Measurements from ENCODE around the gene GRIA1.
"Not testable (repeated sequence)": the region's sequence is repeated elsewhere in the genome, so short reads cannot be mapped to it uniquely, and the experiment has no call there.

Gene GRIA1

DNA sequence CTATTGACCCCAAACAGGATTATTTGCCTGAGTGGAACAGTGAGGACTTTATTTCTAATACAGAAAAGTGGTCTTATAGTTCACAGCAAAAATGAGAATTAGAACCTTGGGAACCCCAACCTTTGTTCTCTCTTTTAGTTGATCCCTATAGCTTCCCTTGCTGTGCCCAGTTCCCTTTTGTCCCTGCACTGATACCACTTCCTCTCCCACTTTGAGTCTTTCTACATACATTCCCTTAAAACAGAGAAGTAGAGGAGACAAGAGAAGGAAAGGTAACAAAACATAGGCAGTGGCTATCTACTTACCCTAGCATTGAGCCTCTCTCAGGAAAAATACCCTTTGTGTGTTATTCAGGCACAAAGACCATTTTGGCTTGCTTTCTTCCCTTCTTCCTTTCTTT, 301.8 kb downstream of the GRIA1 start:
- DNase-seq: no peak

GRCh38 chr5:153793699-153794098, 303.2 kb downstream of the GRIA1 start:
- DNase-seq: no peak

DNA sequence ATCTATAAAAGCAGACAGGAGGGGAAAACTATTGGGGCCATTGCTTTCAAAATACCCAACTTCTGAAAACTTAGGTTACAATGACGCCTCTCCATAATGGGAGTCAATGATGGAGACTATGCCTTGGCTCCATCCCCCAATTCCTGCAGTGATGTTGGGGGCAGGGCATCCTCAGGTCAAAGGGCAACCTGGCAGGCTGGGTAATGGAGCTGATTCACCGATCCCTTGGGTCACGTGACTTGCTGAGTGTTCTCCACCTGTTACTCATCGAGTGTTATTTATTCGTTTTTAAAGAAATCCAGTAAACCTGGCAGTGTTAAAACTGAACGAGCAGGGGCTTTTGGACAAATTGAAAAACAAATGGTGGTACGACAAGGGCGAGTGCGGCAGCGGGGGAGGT, 303.9 kb downstream of the GRIA1 start:
- DNase-seq: no peak

DNA sequence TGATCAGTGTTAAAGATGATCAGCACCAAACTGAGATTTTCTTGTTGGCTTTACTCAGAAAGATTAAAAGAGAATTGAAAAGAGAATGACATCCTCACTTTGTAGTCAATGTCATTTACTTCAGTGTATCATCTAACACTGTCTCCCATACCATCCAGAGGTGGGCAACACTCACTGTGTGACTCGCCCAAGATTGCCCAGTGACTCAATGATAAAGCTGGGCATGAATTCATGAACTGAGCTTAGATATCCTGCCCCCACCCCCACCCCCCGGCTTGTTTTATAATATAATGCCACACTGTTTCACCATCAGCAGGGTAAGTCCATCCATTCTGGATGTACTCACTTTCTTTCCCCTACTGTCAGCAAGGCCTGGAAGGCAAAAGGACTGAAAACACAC, 306.1 kb downstream of the GRIA1 start:
- no peak for DNase-seq

DNA sequence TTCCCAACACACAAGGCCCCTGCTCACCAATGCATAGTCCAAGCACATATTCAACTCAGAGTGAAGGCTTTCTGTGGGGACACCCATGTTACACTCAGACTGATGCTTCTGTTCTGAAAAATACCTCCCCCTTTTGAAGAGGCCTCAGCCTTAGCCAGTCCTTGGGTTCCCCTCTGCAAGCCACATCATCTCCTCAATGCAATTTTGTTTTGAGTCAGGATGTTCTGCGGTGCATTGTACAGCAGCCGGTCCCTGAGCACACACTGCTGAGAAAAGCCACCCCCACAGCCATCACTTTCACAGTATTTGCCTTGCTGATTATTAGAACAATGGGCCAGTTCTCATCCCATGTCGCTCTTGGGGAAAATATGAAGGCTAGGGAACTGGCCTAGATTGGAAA, 307.0 kb downstream of the GRIA1 start:
- DNase-seq: no peak

DNA sequence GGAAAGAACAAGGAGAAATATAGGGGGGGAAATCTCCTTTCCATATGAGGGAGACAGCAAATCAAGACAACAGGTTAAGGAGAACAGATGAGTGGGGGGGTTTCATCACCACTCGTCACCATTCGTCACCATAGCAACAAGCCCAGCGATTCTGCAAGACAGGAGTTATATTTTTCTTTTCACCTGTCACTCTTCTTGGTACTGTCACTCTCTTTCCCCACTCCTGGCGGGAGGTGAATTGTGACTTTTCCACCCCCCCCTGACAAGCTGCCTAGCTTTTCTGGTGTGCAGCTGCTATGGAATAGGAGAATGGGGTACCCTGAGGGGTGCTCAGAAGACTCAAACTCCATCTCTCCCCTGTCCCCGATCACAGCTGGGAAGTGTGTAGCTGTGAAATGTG, 308.4 kb downstream of the GRIA1 start:
- DNase-seq: no peak

DNA sequence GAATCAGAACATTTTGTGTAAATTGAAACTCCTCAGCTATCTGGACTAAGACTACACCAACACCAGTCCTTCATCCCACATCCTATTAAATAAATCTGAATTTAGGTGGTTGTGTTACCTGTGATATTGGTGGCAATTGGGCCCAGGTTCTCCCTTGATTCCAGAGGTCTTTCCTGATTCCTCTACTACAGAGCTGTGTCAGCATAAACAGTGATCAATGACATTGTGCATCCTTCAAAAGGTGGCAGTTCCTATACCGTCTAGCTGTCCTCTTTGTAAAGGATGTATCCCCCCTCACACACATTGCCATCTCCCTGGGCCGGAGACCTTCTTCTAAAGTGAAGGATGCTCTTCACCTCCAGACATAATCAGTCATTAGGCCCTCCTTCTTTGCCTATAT, 309.0 kb downstream of the GRIA1 start:
- DNase-seq: no peak

GRCh38 chr5:153802050-153802821, 311.8 kb downstream of the GRIA1 start:
- DNase-seq: no peak

DNA sequence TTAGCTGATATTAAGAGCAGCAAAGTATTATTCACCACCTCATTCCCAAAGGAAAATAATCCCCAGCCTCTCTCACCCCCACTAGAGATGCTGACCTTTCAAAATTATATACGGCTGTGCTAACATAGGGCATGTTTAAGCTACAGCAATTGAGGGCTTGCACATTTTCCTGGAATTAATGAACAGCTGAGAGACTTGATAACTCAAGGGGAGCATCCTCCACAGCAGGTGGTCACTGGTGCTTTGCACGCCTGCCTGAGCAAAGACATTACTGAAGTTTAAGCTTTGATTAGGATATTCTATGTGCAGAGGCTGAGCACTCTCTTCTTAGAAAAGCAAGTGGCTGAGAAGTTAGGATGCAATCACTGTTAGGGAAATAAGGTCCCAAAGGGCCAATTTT, 317.3 kb downstream of the GRIA1 start:
- DNase-seq: no peak

DNA sequence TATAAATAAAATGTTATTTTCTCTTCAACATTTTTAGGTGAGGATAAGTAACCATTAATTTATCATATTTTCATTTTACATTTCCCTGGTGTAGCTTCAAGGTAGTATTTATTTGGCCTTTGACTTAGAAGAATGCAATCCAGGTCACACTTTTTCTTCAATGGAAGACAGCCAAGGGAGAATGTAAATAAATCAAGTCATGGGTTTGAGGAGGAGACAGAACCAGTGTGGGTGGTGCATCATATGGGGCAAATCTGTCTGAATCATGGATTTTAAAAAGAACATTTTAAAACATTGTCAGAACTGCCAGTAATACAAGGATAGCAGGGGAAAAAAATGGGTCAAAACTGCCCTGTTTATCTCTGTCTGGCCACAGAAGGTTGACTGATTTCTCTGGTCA, 318.7 kb downstream of the GRIA1 start:
- no peak for DNase-seq

- DNase-seq: no peak
Measured at GRCh38 chr5:153813901-153814300, 323.4 kb downstream of the GRIA1 start.

DNA sequence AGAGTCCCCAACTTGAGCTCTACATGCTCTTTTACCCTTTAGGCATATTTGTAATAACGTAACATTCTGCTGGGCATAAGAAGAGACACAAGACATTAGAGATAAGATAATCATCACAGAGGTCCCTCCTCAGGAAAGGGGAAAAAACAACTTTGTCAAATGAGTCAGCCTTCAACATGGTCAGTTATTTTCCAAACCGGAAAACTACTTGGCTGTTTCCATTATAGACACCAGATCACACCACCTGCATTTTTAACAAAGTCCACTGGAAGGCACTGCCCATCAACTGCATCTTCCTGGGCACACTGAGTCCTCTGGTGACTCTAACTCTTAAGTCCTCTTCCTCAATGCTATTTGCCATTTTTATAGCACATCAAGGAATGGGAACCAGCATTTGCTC, 326.4 kb downstream of the GRIA1 start:
- DNase-seq: no peak

DNA sequence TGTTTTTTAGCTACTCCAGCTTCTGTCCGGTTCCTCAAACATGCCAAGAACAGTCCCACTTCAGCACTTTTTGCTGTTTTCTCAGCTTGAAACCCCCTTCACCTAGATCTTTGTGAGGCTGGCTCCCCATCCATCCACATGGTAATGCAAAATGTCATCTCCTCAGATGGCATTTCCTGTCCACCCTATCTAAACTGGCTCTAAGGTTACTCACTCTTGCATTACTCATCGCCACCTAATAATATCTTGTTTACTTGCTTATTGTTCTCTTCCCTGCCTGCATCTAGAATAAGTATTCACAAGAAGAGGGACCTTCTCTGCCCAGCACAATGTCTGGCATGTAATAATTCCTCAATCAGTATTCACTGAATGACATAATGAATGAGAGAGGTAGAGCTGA, 328.2 kb downstream of the GRIA1 start:
- DNase-seq: no peak

GRCh38 chr5:153823036-153823435, 332.6 kb downstream of the GRIA1 start:
- DNase-seq: no peak

DNA sequence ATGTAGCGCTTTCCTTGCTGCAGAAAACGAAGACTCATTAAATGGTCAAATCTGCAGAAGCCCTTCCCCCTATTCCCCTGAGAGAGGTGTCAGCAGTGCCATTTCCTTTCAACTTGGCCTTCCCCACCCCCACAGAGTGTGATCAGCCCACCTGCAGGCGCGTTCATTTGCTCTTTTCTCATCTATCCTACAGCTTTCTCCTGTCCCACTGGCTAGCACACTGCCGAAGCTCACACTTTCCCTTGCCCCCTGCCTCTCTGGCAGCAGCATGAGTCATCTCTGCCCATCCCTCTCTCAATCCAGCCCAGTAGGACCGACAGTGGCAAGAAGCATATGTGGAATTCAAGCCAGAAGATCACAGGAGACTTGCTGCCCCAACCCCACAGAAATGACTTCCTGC, 334.4 kb downstream of the GRIA1 start:
- no peak for DNase-seq

- DNase-seq: no peak
Measured at GRCh38 chr5:153827397-153827796, 336.9 kb downstream of the GRIA1 start.

GRCh38 chr5:153829510-153830065, 339.1 kb downstream of the GRIA1 start:
- DNase-seq: no peak

- no peak for DNase-seq
Measured at GRCh38 chr5:153831973-153832372, 341.5 kb downstream of the GRIA1 start.

- DNase-seq: no peak
Measured at GRCh38 chr5:153835891-153836515, 345.5 kb downstream of the GRIA1 start.

GRCh38 chr5:153849303-153850113, 359.0 kb downstream of the GRIA1 start:
- not testable (repeated sequence) for DNase-seq

DNA sequence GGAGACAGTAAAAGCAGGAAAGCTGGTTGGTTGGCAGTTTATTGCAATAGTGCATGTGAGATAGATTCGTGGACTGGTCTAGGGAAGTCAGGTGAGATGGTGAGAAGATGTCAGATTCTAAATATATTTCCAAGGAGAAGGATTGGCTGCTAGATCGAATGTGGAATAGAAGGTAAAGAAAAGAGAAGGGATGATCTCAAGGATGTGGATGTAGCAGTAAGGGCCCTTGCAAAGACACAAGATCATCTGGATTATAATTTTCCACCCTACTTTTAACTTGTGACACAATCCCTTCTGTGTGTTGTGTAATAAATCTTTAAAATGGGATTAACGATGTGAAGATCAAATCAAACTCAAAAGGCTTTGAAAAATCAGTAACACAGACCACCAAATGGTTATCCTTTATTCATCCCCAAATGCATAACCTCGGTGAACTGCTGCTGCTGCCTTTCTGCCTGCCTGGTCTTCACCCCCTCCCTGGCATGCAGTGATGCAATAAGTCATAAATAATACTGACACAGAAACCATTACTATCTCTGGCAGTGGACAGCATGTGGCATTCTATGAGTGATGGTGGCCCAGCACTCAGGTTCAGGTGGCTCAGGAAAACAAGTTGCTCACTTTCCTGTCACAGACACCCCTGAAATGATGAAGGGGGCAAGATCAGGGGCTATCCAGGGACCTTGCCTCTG, 369.9 kb downstream of the GRIA1 start:
- no peak for DNase-seq

DNA sequence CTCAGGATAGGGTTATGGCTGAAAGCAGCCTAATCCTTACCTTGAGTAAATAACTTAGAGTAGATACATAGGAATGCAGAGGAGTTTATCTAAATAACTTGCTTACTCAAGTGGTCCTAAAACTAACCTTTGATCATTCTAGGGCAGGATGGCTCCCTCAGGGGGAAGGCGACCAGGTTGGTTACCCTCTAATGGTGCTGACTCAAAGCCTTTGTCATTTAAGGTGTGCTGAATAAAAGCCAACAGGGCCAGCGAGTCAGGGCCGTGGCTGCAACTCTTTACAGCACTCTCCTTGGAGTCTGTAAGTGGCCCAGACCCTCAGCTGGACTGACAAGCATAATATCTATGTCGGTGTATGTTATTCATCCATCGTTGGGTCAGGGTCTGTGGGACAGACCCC, 372.4 kb downstream of the GRIA1 start:
- DNase-seq: not testable (repeated sequence)
